ENCODE data around the gene DIP2A.

Gene DIP2A

GRCh38 chr21:46441331-46441730, 17.4 kb upstream of the DIP2A start:
- Histone ChIP-seq H4K20me1 (ENCODE audit: insufficient read depth, low read length) (peaks cover 4% of the 10 kb centered on the region; the same call in 1 of the 2 replicates), H3K9ac (ENCODE audit: low read length) (no peak overlapping the region), H3K9me2 (replicated peaks; ENCODE audit: insufficient read depth, low read length) (no peaks in the 10 kb centered on the region), H3K27ac (ENCODE audit: low read length) (no peak overlapping the region), H3K9me3 (replicated peaks; ENCODE audit: insufficient read depth, low read length) (no peaks in the 10 kb centered on the region), H3K79me2 (ENCODE audit: low read length) (peaks cover under 1% of the 10 kb centered on the region; the same call in 1 of the 2 replicates), H3K4me1 (ENCODE audit: low read length) (no peaks in the 10 kb centered on the region), H3K27me3 (replicated peaks; ENCODE audit: insufficient read depth, low read length) (no peaks in the 10 kb centered on the region), H3F3A (ENCODE audit: insufficient read depth, low read length) (0 out of 2 replicates have a peak, but pooled peaks cover 5% of the 10 kb centered on the region), H3K4me2 (ENCODE audit: low read depth, low read length) (no peak overlapping the region), H3K4me3 (ENCODE audit: low read length) (no peak overlapping the region), H2AFZ (ENCODE audit: low read length) (no peak overlapping the region), H3K36me3 (replicated peaks; ENCODE audit: insufficient read depth, low read length) (peaks cover 44% of the 10 kb centered on the region)
- TF ChIP-seq EZH2phosphoT487 (IDR thresholded peaks at IDR 0.05; ENCODE audit: low read length): no peak
- TF ChIP-seq, protein P1, sequence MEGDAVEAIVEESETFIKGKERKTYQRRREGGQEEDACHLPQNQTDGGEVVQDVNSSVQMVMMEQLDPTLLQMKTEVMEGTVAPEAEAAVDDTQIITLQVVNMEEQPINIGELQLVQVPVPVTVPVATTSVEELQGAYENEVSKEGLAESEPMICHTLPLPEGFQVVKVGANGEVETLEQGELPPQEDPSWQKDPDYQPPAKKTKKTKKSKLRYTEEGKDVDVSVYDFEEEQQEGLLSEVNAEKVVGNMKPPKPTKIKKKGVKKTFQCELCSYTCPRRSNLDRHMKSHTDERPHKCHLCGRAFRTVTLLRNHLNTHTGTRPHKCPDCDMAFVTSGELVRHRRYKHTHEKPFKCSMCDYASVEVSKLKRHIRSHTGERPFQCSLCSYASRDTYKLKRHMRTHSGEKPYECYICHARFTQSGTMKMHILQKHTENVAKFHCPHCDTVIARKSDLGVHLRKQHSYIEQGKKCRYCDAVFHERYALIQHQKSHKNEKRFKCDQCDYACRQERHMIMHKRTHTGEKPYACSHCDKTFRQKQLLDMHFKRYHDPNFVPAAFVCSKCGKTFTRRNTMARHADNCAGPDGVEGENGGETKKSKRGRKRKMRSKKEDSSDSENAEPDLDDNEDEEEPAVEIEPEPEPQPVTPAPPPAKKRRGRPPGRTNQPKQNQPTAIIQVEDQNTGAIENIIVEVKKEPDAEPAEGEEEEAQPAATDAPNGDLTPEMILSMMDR (IDR thresholded peaks at IDR 0.05; ENCODE audit: low read length): no peak
- no peak for TF ChIP-seq EZH2 (optimal IDR thresholded peaks at IDR 0.05; ENCODE audit: low read depth, low read length)
- DNase-seq: no peak

DNA sequence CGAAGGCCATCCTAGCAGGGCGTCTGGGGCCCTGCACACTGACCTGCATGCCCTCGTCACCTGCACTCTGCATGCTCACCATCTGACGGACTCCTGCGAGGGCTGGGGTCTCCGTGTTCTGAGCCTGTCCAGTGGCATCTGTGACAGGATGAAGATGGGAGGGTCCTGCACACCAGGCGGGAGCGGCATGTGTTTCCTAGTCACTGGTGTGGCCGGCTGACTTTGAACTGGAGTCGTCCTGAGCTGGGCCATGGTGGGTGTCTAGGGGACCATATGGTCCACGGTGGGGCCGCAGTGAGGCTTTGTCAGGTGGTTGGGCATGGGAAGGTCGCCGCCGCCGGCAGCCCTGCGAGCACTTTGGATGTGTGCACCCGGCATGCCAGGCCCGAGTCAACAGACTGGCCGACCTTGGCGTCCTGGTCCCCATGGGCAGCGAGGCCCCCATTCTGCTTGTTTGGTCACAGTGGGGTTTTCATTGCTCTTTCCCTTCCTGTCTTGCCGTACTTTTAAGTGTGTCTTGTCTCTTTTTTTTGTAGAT, 16.7 kb upstream of the DIP2A start:
- Histone ChIP-seq H3K4me3 (ENCODE audit: low read length) (no peak overlapping the region), H2AFZ (ENCODE audit: low read length) (no peak overlapping the region), H3K79me2 (ENCODE audit: low read length) (peaks cover 6% of the 10 kb centered on the region), H3K27me3 (replicated peaks; ENCODE audit: insufficient read depth, low read length) (no peaks in the 10 kb centered on the region), H3K4me2 (ENCODE audit: low read depth, low read length) (no peak overlapping the region), H3F3A (ENCODE audit: insufficient read depth, low read length) (0 out of 2 replicates have a peak, but pooled peaks cover 5% of the 10 kb centered on the region), H3K4me1 (ENCODE audit: low read length) (no peaks in the 10 kb centered on the region), H3K36me3 (replicated peaks; ENCODE audit: insufficient read depth, low read length) (peaks cover 37% of the 10 kb centered on the region), H3K9me3 (replicated peaks; ENCODE audit: insufficient read depth, low read length) (no peaks in the 10 kb centered on the region), H4K20me1 (ENCODE audit: insufficient read depth, low read length) (peaks cover 4% of the 10 kb centered on the region; the same call in 1 of the 2 replicates), H3K27ac (ENCODE audit: low read length) (no peak overlapping the region), H3K9me2 (replicated peaks; ENCODE audit: insufficient read depth, low read length) (no peaks in the 10 kb centered on the region), H3K9ac (ENCODE audit: low read length) (no peak overlapping the region)
- TF ChIP-seq, protein P1 (IDR thresholded peaks at IDR 0.05; ENCODE audit: low read length): no peak
- TF ChIP-seq EZH2phosphoT487 (IDR thresholded peaks at IDR 0.05; ENCODE audit: low read length) (no peak), EZH2 (optimal IDR thresholded peaks at IDR 0.05; ENCODE audit: low read depth, low read length) (no peak)
- no peak for DNase-seq

GRCh38 chr21:46442938-46443337, 15.8 kb upstream of the DIP2A start:
- TF ChIP-seq, protein P1 (IDR thresholded peaks at IDR 0.05; ENCODE audit: low read length): no peak
- no peak for TF ChIP-seq EZH2 (optimal IDR thresholded peaks at IDR 0.05; ENCODE audit: low read depth, low read length)
- no peak for TF ChIP-seq EZH2phosphoT487 (IDR thresholded peaks at IDR 0.05; ENCODE audit: low read length)
- peaks cover 4% of the 10 kb centered on the region; the same call in 1 of the 2 replicates for H4K20me1 ChIP-seq (ENCODE audit: insufficient read depth, low read length)
- no peak for DNase-seq
- no peaks in the 10 kb centered on the region for H3K9me2 ChIP-seq (replicated peaks; ENCODE audit: insufficient read depth, low read length)
- 0 out of 2 replicates have a peak, but pooled peaks cover 5% of the 10 kb centered on the region for H3F3A ChIP-seq (ENCODE audit: insufficient read depth, low read length)
- H3K4me2 ChIP-seq (ENCODE audit: low read depth, low read length): no peak overlapping the region
- no peak overlapping the region for H2AFZ ChIP-seq (ENCODE audit: low read length)
- peaks cover 6% of the 10 kb centered on the region for H3K79me2 ChIP-seq (ENCODE audit: low read length)
- H3K27ac ChIP-seq (ENCODE audit: low read length): no peak overlapping the region
- no peak overlapping the region for H3K4me3 ChIP-seq (ENCODE audit: low read length)
- no peaks in the 10 kb centered on the region for H3K9me3 ChIP-seq (replicated peaks; ENCODE audit: insufficient read depth, low read length)
- H3K4me1 ChIP-seq (ENCODE audit: low read length): no peaks in the 10 kb centered on the region
- no peak overlapping the region for H3K9ac ChIP-seq (ENCODE audit: low read length)
- peaks cover 36% of the 10 kb centered on the region for H3K36me3 ChIP-seq (replicated peaks; ENCODE audit: insufficient read depth, low read length)
- no peaks in the 10 kb centered on the region for H3K27me3 ChIP-seq (replicated peaks; ENCODE audit: insufficient read depth, low read length)

Measured in MM.1S (cell line).